Peyer's patch (tissue), 4 donors: ENCODE measurements around the gene HOXD13. TPM values are rescaled to one million over a fixed set of nuclear protein-coding genes. Genes with fewer than 3 reads are reported as not detected.

Experiments used
- DNase-seq, 3 donors: peaks; one replicate each; pipeline ENCODE4 v3.0.0-alpha.2; 2017 to 2019
- H3K27ac ChIP-seq, 4 donors: fragments of 200-600 bp; sonication (generic); one replicate each; pipeline ENCODE4 v1.5.1; 2016 to 2019
- H3K27me3 ChIP-seq, 2 donors: fragments of 200-600 bp; sonication (generic); one replicate each; pipeline ENCODE4 v1.5.1; 2019
- H3K36me3 ChIP-seq, 3 donors: fragments of 200-600 bp; sonication (generic); one replicate each; pipeline ENCODE4 v1.5.1; 2016 to 2019
- H3K4me1 ChIP-seq, 4 donors: fragments of 200-600 bp; sonication (generic); one replicate each; pipeline ENCODE4 v1.5.1; 2016 to 2019
- H3K4me3 ChIP-seq, 4 donors: fragments of 200-600 bp; sonication (generic); 1 replicate in 3 of 4; 2 replicates in 1 of 4; pipeline ENCODE4 v1.5.1; 2016 to 2019; ENCODE audit warnings: mild to moderate bottlenecking in 1 of 4
- H3K9me3 ChIP-seq, 4 donors: fragments of 200-600 bp; sonication (generic); one replicate each; pipeline ENCODE4 v1.5.1; 2016 to 2019; ENCODE audit warnings: mild to moderate bottlenecking in 1 of 4
- CTCF ChIP-seq, 6 experiments: fragments of 450-650 bp in 4 of 6; fragments of 200-600 bp in 2 of 6; sonication (generic) in 1 of 6; IDR thresholded peaks; one replicate each; pipeline ENCODE4 v1.5.1; 2017 to 2019; ENCODE audit warnings: antibody characterized with exemption in 6 of 6, mild to moderate bottlenecking in 3 of 6, moderate library complexity in 1 of 6
- POLR2A ChIP-seq, 2 donors: fragments of 450-650 bp; IDR thresholded peaks; one replicate each; pipeline ENCODE4 v1.5.1; 2017; ENCODE audit warnings: antibody characterized with exemption in 2 of 2, mild to moderate bottlenecking in 2 of 2, moderate library complexity in 2 of 2
- total RNA-seq, 4 donors: library from RNA; depleted of rRNA; stranded (reverse); fragments of >200 nt; gene quantifications; one replicate each; pipeline ENCODE4 v1.1.0, GENCODE V29; 2016

The HOXD13 gene
- total RNA-seq, 4 donors from 2014 or later, result not detected

DNA sequence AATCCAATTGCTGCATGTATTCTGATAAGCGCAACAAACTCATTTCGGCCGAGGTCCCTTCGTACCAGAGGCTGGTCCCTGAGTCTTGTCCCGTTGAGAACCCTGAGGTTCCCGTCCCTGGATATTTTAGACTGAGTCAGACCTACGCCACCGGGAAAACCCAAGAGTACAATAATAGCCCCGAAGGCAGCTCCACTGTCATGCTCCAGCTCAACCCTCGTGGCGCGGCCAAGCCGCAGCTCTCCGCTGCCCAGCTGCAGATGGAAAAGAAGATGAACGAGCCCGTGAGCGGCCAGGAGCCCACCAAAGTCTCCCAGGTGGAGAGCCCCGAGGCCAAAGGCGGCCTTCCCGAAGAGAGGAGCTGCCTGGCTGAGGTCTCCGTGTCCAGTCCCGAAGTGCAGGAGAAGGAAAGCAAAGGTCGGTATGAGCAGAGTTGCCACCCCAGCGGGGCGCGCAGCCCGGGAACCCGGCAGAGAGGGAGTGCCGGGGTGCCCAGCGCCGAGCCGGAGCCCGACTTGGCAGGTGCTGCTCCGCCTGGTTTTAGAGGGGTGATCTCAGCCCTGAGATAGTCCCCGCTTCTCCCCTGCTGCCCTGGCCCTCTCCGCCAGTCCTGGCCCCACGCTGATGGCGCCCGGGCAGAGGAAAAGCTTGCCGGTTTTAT is 24.8 kb downstream of the HOXD13 start:
- H3K4me3 ChIP-seq, result no peak overlapping the region
- TF ChIP-seq CTCF (IDR thresholded peaks at IDR 0.05) (no peak), POLR2A (IDR thresholded peaks at IDR 0.05) (no peak)
- peaks cover 0 to 15% (median 0%) of the 10 kb centered on the region in 4 donors for H3K4me1 ChIP-seq
- no peak overlapping the region for H3K27ac ChIP-seq
- peaks cover 0 to under 1% (median 0%) of the 10 kb centered on the region in 4 donors for H3K9me3 ChIP-seq
- no peaks in the 10 kb centered on the region for H3K36me3 ChIP-seq
- no peak for DNase-seq
- H3K27me3 ChIP-seq, result peaks cover 0 to 90% of the 10 kb centered on the region in 2 donors

GRCh38 chr2:176117823-176118371 is 25.4 kb downstream of the HOXD13 start:
- DNase-seq, result no peak
- Histone ChIP-seq H3K27me3 (peaks cover 0 to 89% of the 10 kb centered on the region in 2 donors), H3K4me1 (peaks cover 0 to 21% (median 0%) of the 10 kb centered on the region in 4 donors), H3K36me3 (no peaks in the 10 kb centered on the region), H3K9me3 (peaks cover 0 to 4% (median 0%) of the 10 kb centered on the region in 4 donors), H3K27ac (no peak overlapping the region), H3K4me3 (no peak overlapping the region)
- TF ChIP-seq POLR2A (IDR thresholded peaks at IDR 0.05), result no peak

- Histone ChIP-seq H3K36me3 (no peaks in the 10 kb centered on the region), H3K27ac (no peak overlapping the region), H3K4me3 (no peak overlapping the region), H3K4me1 (peaks cover 0 to 26% (median 0%) of the 10 kb centered on the region in 4 donors), H3K9me3 (peaks cover 0 to 4% (median 0%) of the 10 kb centered on the region in 4 donors), H3K27me3 (peaks cover 0 to 90% of the 10 kb centered on the region in 2 donors)
- TF ChIP-seq CTCF (IDR thresholded peaks at IDR 0.05) (peak in 4 of 6 experiments; percentile 23 to 37 (median 29)), POLR2A (IDR thresholded peaks at IDR 0.05) (no peak)
- DNase-seq, result peak in 1 of 3 donors; percentile 69
These were observed 26.2 kb downstream of the HOXD13 start for GRCh38 chr2:176118601-176119339.

GRCh38 chr2:176120364-176121189 is 28.1 kb downstream of the HOXD13 start:
- TF ChIP-seq POLR2A (IDR thresholded peaks at IDR 0.05), result no peak
- no peak for TF ChIP-seq CTCF (IDR thresholded peaks at IDR 0.05)
- Histone ChIP-seq H3K27me3 (peaks cover 0 to 83% of the 10 kb centered on the region in 2 donors), H3K4me1 (peaks cover 0 to 26% (median 0%) of the 10 kb centered on the region in 4 donors), H3K27ac (no peak overlapping the region), H3K9me3 (peaks cover 0 to 4% (median 0%) of the 10 kb centered on the region in 4 donors), H3K36me3 (no peaks in the 10 kb centered on the region), H3K4me3 (no peak overlapping the region)
- DNase-seq, result no peak

DNA sequence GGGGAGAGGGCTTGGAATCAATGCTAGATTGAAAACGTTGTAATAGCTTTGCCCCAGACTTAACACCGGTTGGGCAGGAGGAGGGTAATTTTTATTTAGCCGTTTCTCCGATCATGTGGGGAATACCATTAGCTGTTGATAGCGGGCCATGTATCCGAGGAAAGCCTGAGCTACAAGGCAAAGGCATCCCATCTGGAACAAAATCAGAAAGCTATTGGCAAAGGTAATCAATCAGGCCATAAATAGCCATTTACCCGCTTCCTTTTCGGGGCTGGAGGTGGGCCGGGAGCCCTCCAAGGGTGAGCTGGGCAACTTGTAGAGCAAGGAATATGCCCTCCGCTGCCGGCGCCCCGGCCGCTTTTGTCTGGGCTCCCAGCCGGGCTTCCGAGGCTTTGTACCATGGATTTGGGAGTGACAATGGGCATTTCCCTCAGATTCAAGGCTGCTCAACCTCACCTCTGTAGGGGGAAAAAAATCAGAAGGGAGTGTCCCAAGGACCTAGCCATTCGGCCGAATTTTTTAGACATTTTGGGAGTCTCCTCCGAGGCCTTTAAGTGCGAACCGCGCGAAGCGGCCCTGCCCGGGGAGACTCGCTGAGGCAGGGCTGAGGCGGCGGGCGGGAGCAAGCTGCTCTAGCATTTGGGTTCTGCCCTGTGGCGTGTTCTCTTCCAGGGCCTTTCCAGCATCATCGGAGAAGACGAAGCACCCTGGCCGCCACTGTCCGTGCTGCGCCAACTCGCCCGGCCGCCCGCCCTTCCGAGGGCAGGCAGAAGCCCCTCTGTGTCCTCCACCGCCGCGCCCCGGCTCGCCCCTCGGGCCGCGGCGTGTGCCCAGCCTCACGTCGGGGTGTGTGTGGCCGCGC is 28.9 kb downstream of the HOXD13 start:
- peak in 1 of 3 donors; percentile 44 for DNase-seq
- Histone ChIP-seq H3K27ac (no peak overlapping the region), H3K4me1 (peaks cover 0 to 19% (median 0%) of the 10 kb centered on the region in 4 donors), H3K4me3 (peak overlapping the region in 2 of 4 donors; percentile 57 to 63), H3K9me3 (peaks cover 0 to 4% (median 0%) of the 10 kb centered on the region in 4 donors), H3K27me3 (peaks cover 0 to 74% of the 10 kb centered on the region in 2 donors), H3K36me3 (no peaks in the 10 kb centered on the region)
- TF ChIP-seq POLR2A (IDR thresholded peaks at IDR 0.05), result no peak
- TF ChIP-seq CTCF (IDR thresholded peaks at IDR 0.05), result no peak
